Gastrocnemius medialis (tissue), 4 donors: ENCODE results near the gene AQP12B. TPM values are rescaled to one million over a fixed set of nuclear protein-coding genes. Genes with fewer than 3 reads are reported as not detected.

Experiments used
- ATAC-seq, 2 donors: fragments of 150-250 bp; one replicate each; pipeline ENCODE4 v1.9.1; 2016
- DNase-seq, 2 donors: peaks; one replicate each; pipeline ENCODE4 v3.0.0-alpha.2; 2019
- H3K27ac ChIP-seq, 4 donors: fragments of 200-600 bp; sonication (generic); 1 replicate in 1 of 4; 2 replicates in 3 of 4; pipeline ENCODE4 v1.5.1; 2016 to 2018; ENCODE audit warnings: mild to moderate bottlenecking in 2 of 4, moderate library complexity in 1 of 4
- H3K27me3 ChIP-seq, 3 donors: fragments of 200-600 bp; sonication (generic) in 2 of 3; 1 replicate in 1 of 3; 2 replicates in 2 of 3; pipeline versions ENCODE4 v1.5.1 to v1.6.0; 2016 to 2019; ENCODE audit warnings: mild to moderate bottlenecking in 1 of 3, moderate library complexity in 1 of 3
- H3K36me3 ChIP-seq, 2 donors: fragments of 200-600 bp; sonication (generic) in 1 of 2; one replicate each; pipeline ENCODE4 v1.5.1; 2017 to 2018
- H3K4me1 ChIP-seq, 2 donors: fragments of 200-600 bp; sonication (generic) in 1 of 2; one replicate each; pipeline ENCODE4 v1.5.1; 2016 to 2017; ENCODE audit warnings: mild to moderate bottlenecking in 2 of 2
- H3K4me3 ChIP-seq, 4 donors: fragments of 200-600 bp; sonication (generic) in 3 of 4; 1 replicate in 1 of 4; 2 replicates in 3 of 4; pipeline ENCODE4 v1.5.1; 2016 to 2019; ENCODE audit warnings: mild to moderate bottlenecking in 2 of 4
- H3K9me3 ChIP-seq, 3 donors: fragments of 200-600 bp; sonication (generic) in 2 of 3; 1 replicate in 1 of 3; 2 replicates in 2 of 3; pipeline ENCODE4 v1.5.1; 2016 to 2019
- POLR2A ChIP-seq, 2 donors: fragments of 450-650 bp; IDR thresholded peaks; one replicate each; pipeline ENCODE4 v1.6.1; 2017; ENCODE audit warnings: antibody characterized with exemption in 2 of 2, mild to moderate bottlenecking in 2 of 2, moderate library complexity in 2 of 2
- in situ Hi-C, 4 donors: fragments of 200-750 bp; cut with MboI; loops; one replicate each; pipeline versions ENCODE4 v1.15.0 to v1.8.0; 2017; ENCODE audit warnings: low sequenced_read_pairs in 4 of 4
- intact Hi-C: fragments of 100-400 bp; cut with DNase I; formaldehyde crosslinking; loops from one replicate; pipeline ENCODE4 v1.15.1; 2023; ENCODE audit warnings: low total_unique reads
- total RNA-seq, 4 donors: library from RNA; depleted of rRNA; stranded (reverse); fragments of >200 nt; gene quantifications; one replicate each; pipeline versions ENCODE4 v1.1.0 to v1.2.3, GENCODE V29; 2016
- TF ChIP-seq, protein P1 (sequence below), 5 experiments: fragments of 450-650 bp in 3 of 5; fragments of 200-600 bp in 2 of 5; sonication (generic) in 2 of 5; IDR thresholded peaks in 4 of 5; conservative IDR thresholded peaks in 1 of 5; 1 replicate in 4 of 5; 2 replicates in 1 of 5; pipeline ENCODE4 v1.5.1; 2016 to 2019; ENCODE audit warnings: antibody characterized with exemption in 5 of 5, mild to moderate bottlenecking in 3 of 5, moderate library complexity in 3 of 5

Gene AQP12B
- total RNA-seq, 4 donors from 2014 or later: not detected

DNA sequence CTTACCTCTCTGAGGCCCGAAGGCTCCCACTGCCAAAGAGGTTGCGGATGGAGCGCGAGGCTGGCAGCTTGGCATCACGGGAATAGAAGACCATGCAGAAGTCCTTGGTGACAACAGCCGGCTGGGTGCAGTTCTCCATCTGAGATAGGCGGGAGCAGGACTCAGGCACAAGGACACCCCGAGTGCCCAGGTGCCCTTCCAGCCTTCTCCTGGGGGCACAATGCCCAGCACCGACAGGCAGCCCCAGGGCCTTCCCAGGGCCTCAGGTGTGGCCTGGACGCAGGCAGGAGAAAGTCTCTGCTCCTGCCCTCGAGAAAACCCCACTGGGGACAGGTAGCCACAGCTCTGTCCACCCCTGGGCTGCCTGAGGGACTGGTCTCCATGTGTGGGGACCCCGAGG, 42.6 kb upstream of the AQP12B start:
- H3K4me1 ChIP-seq: no peaks in the 10 kb centered on the region
- TF ChIP-seq POLR2A (IDR thresholded peaks at IDR 0.05): no peak
- TF ChIP-seq, protein P1, sequence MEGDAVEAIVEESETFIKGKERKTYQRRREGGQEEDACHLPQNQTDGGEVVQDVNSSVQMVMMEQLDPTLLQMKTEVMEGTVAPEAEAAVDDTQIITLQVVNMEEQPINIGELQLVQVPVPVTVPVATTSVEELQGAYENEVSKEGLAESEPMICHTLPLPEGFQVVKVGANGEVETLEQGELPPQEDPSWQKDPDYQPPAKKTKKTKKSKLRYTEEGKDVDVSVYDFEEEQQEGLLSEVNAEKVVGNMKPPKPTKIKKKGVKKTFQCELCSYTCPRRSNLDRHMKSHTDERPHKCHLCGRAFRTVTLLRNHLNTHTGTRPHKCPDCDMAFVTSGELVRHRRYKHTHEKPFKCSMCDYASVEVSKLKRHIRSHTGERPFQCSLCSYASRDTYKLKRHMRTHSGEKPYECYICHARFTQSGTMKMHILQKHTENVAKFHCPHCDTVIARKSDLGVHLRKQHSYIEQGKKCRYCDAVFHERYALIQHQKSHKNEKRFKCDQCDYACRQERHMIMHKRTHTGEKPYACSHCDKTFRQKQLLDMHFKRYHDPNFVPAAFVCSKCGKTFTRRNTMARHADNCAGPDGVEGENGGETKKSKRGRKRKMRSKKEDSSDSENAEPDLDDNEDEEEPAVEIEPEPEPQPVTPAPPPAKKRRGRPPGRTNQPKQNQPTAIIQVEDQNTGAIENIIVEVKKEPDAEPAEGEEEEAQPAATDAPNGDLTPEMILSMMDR (IDR thresholded peaks at IDR 0.05 in 4 of 5, conservative IDR thresholded peaks at IDR 0.05 in 1 of 5): no peak
- H3K36me3 ChIP-seq: no peaks in the 10 kb centered on the region
- ATAC-seq (no peak), DNase-seq (no peak)
- peaks cover 4 to 13% (median 8%) of the 10 kb centered on the region in 3 donors for H3K27me3 ChIP-seq
- intact Hi-C loops: no loop called here
- no peaks in the 10 kb centered on the region for H3K9me3 ChIP-seq
- H3K4me3 ChIP-seq: no peak overlapping the region
- H3K27ac ChIP-seq: no peak overlapping the region
- in situ Hi-C loops: no loop called here

- Histone ChIP-seq H3K9me3 (no peaks in the 10 kb centered on the region), H3K4me3 (no peak overlapping the region), H3K36me3 (no peaks in the 10 kb centered on the region), H3K27me3 (peaks cover 0 to 5% (median under 1%) of the 10 kb centered on the region in 3 donors), H3K4me1 (no peaks in the 10 kb centered on the region), H3K27ac (no peak overlapping the region)
- TF ChIP-seq, protein P1 (IDR thresholded peaks at IDR 0.05 in 4 of 5, conservative IDR thresholded peaks at IDR 0.05 in 1 of 5): no peak
- TF ChIP-seq POLR2A (IDR thresholded peaks at IDR 0.05): no peak
- intact Hi-C loops (no loop called here), in situ Hi-C loops (loop anchor here in 3 of 4 donors (25.0 kb wide), 1 partner anchor 212 kb away; no protein-coding TSS in a partner anchor)
- ATAC-seq (no peak), DNase-seq (no peak)
Measured at GRCh38 chr2:240724431-240724830, 41.7 kb upstream of the AQP12B start.

- no peaks in the 10 kb centered on the region for H3K9me3 ChIP-seq
- intact Hi-C loops (no loop called here), in situ Hi-C loops (loop anchor here in 3 of 4 donors (25.0 kb wide), 1 partner anchor 212 kb away; no protein-coding TSS in a partner anchor)
- H3K4me3 ChIP-seq: no peak overlapping the region
- DNase-seq: no peak
- no peak overlapping the region for H3K27ac ChIP-seq
- H3K36me3 ChIP-seq: no peaks in the 10 kb centered on the region
- no peaks in the 10 kb centered on the region for H3K27me3 ChIP-seq
- no peak for ATAC-seq
- no peaks in the 10 kb centered on the region for H3K4me1 ChIP-seq
- TF ChIP-seq, protein P1 (IDR thresholded peaks at IDR 0.05 in 4 of 5, conservative IDR thresholded peaks at IDR 0.05 in 1 of 5): no peak
- no peak for TF ChIP-seq POLR2A (IDR thresholded peaks at IDR 0.05)
Measured at GRCh38 chr2:240723851-240724250, 41.2 kb upstream of the AQP12B start.

GRCh38 chr2:240722796-240723735, 40.4 kb upstream of the AQP12B start:
- in situ Hi-C loops: loop anchor here in 3 of 4 donors (25.0 kb wide), 1 partner anchor 211 kb away; no protein-coding TSS in a partner anchor
- Histone ChIP-seq H3K4me3 (no peak overlapping the region), H3K4me1 (no peaks in the 10 kb centered on the region), H3K27me3 (no peaks in the 10 kb centered on the region), H3K36me3 (no peaks in the 10 kb centered on the region), H3K27ac (no peak overlapping the region), H3K9me3 (no peaks in the 10 kb centered on the region)
- TF ChIP-seq, protein P1 (IDR thresholded peaks at IDR 0.05 in 4 of 5, conservative IDR thresholded peaks at IDR 0.05 in 1 of 5): no peak
- no peak for TF ChIP-seq POLR2A (IDR thresholded peaks at IDR 0.05)
- ATAC-seq (no peak), DNase-seq (no peak)
- intact Hi-C loops: no loop called here
